DND-41 (cell line): ENCODE data around the gene TRAF3IP3.

ENCODE experiments used
- CTCF ChIP-seq: IDR thresholded peaks from 2 replicates; pipeline ENCODE4 v1.5.1; 2012; ENCODE audit warnings: borderline replicate concordance, low read length, moderate library complexity, mild to moderate bottlenecking; ENCODE audit not compliant: poor library complexity, severe bottlenecking; ENCODE audit errors: extremely low read depth
- EZH2 ChIP-seq: IDR thresholded peaks from 3 replicates; pipeline ENCODE4 v1.6.1; 2012; ENCODE audit warnings: borderline replicate concordance, low read depth, mild to moderate bottlenecking, moderate library complexity, low read length, inconsistent platforms; ENCODE audit not compliant: severe bottlenecking

GRCh38 chr1:209743145-209743482, 12.7 kb upstream of the TRAF3IP3 start:
- TF ChIP-seq CTCF (no peak), EZH2 (no peak)
